Non-pigmented ciliary epithelial cell (primary cell): ENCODE measurements around the gene APOO.

Experiments
- DNase-seq: peaks from one replicate; pipeline ENCODE4 v3.0.0-alpha.2; 2010; ENCODE audit warnings: low read depth

Gene APOO

GRCh38 chrX:23817979-23818336, 89.8 kb downstream of the APOO start:
- no peak for DNase-seq

GRCh38 chrX:23816179-23816578, 91.6 kb downstream of the APOO start:
- no peak for DNase-seq

GRCh38 chrX:23815376-23815775, 92.4 kb downstream of the APOO start:
- no peak for DNase-seq

- DNase-seq, result no peak
These were observed 93.9 kb downstream of the APOO start for GRCh38 chrX:23813808-23814207.

GRCh38 chrX:23811656-23812055, 96.1 kb downstream of the APOO start:
- no peak for DNase-seq

GRCh38 chrX:23811108-23811651, 96.6 kb downstream of the APOO start:
- DNase-seq, result no peak

GRCh38 chrX:23810279-23810678, 97.5 kb downstream of the APOO start:
- no peak for DNase-seq

GRCh38 chrX:23805389-23805788, 102.3 kb downstream of the APOO start:
- no peak for DNase-seq

- DNase-seq, result no peak
These were observed 103.2 kb downstream of the APOO start for GRCh38 chrX:23804578-23804977.

- no peak for DNase-seq
These were observed 103.8 kb downstream of the APOO start for GRCh38 chrX:23803931-23804381.

- no peak for DNase-seq
These were observed 105.3 kb downstream of the APOO start for GRCh38 chrX:23802431-23802830.

- no peak for DNase-seq
These were observed 108.2 kb downstream of the APOO start for GRCh38 chrX:23799469-23800065.

- no peak for DNase-seq
These were observed 110.2 kb downstream of the APOO start for GRCh38 chrX:23797371-23798128.

- DNase-seq, result no peak
These were observed 112.5 kb downstream of the APOO start for GRCh38 chrX:23795221-23795620.

GRCh38 chrX:23792861-23793553, 114.7 kb downstream of the APOO start:
- DNase-seq, result no peak

- no peak for DNase-seq
These were observed 117.6 kb downstream of the APOO start for GRCh38 chrX:23790155-23790497.

- DNase-seq, result no peak
These were observed 118.2 kb downstream of the APOO start for GRCh38 chrX:23789386-23790154.

GRCh38 chrX:23788946-23789345, 118.8 kb downstream of the APOO start:
- no peak for DNase-seq

- no peak for DNase-seq
These were observed 119.2 kb downstream of the APOO start for GRCh38 chrX:23788521-23788920.

- DNase-seq, result no peak
These were observed 120.0 kb downstream of the APOO start for GRCh38 chrX:23787745-23788118.

- DNase-seq, result no peak
These were observed 121.4 kb downstream of the APOO start for GRCh38 chrX:23786268-23786815.

GRCh38 chrX:23785580-23785979, 122.2 kb downstream of the APOO start:
- DNase-seq, result no peak
